ENCODE measurements around the gene NKAIN4.

Gene NKAIN4

DNA sequence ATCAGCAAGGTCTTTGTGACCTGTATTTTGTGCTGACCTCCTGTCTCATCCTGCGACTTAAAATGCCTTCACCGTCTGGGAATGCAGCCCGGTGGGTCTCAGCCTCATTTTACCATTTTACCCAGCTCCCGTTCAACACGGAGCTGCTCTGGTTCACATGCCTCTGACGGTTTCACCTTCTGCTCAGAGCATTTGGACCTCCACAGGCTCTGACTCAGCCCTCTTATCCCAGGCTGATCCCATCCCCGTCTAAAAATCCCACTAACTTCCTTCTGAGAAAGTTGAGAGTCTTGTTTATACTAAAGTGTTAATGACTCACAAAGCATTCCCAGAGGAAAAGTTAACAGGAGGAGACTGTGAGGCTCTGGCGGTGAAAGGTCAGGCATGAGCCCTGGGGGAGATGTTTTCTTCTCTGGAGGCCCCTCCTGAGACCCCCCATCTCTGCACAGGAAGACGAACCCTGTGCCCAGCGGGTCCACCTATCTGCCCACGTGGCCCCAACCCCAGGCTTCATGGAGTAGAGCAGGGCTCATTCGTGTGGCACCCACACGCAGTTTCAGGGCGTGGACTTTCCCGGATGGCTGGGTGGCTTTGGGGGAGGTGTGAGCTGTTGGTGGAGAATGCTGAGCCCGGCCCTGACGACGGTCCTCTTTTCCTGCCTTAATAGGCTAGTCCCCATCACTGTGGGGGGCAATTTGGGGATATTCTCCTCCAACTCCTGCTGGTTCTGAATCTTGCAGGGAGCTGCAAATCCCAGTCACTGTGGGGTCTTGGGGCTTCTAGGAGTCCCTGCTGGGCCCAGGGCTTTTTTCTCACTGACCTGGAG, 21.8 kb downstream of the NKAIN4 start:
- CTCF ChIA-PET: interaction anchor here (1.1 to 12.3 kb wide), 12 partner anchors 8 to 176 kb away, joined by 3 to 121 read pairs (median 4); partner anchors contain the start of gene YTHDF1
- H3K4me3 ChIP-seq (ENCODE audit: low read depth, low read length): no peak overlapping the region
- DNase-seq (ENCODE audit: low read depth, low spot score): peak; percentile 84
- TF ChIP-seq, protein P1, sequence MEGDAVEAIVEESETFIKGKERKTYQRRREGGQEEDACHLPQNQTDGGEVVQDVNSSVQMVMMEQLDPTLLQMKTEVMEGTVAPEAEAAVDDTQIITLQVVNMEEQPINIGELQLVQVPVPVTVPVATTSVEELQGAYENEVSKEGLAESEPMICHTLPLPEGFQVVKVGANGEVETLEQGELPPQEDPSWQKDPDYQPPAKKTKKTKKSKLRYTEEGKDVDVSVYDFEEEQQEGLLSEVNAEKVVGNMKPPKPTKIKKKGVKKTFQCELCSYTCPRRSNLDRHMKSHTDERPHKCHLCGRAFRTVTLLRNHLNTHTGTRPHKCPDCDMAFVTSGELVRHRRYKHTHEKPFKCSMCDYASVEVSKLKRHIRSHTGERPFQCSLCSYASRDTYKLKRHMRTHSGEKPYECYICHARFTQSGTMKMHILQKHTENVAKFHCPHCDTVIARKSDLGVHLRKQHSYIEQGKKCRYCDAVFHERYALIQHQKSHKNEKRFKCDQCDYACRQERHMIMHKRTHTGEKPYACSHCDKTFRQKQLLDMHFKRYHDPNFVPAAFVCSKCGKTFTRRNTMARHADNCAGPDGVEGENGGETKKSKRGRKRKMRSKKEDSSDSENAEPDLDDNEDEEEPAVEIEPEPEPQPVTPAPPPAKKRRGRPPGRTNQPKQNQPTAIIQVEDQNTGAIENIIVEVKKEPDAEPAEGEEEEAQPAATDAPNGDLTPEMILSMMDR (IDR thresholded peaks at IDR 0.05; ENCODE audit: insufficient read depth, low read length, missing control alignments): no peak
- POLR2A ChIA-PET: interaction anchor here (1.0 to 1.7 kb wide), 3 partner anchors 9 to 17 kb away, joined by 3 to 6 read pairs (median 4); no protein-coding TSS in a partner anchor

DNA sequence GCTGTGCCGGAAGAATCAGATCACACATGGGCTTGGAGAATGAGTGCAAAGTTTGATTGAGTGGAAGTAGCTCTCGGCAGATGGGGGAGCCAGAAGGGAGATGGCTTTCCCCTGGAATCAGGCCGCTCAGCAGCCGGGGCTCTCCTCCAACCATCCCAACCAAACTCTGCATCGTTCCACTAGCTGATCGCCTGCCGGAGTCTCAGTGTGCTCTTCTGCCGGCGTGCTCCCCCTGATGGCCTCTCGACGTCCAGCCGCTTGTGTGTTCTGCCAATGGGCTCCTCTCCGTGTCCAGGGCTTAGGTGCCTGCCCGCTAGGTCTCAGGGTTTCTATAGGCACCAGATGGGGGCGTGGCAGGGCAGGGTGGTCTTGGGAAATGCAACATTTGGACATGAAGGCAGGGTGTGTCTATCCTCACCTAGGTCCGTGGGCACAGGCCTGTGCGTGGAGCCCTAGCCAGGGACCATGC, 23.4 kb downstream of the NKAIN4 start:
- H3K4me3 ChIP-seq (ENCODE audit: low read depth, low read length): no peak overlapping the region
- POLR2A ChIA-PET: no interaction called here
- TF ChIP-seq, protein P1 (IDR thresholded peaks at IDR 0.05; ENCODE audit: insufficient read depth, low read length, missing control alignments): peak; percentile 79
- CTCF ChIA-PET: interaction anchor here (0.9 to 12.3 kb wide), 22 partner anchors 6 to 258 kb away, joined by 3 to 121 read pairs (median 6); partner anchors contain the start of gene ARFGAP1
- no peak for DNase-seq (ENCODE audit: low read depth, low spot score)

DNA sequence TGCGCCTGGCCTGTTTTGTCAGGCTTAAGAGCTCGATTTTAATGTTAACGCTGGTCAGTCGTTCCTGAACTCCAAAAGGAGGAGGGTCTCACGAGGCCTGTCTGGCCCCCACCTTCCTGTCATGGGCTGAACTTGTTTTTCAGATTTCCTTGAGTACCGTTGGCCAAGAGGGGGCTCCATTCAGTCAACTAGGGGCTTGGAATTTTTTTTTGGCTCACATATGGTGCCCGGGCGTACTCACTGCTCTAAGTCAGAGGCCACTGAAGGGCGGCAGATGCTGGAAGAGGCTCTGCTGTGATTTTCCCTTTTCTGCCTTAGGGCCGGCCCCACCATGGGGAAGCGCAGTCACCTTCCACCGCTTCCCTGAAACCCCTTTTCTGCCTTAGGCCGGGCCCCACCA, 25.5 kb downstream of the NKAIN4 start:
- H3K4me3 ChIP-seq (ENCODE audit: low read depth, low read length): no peak overlapping the region
- POLR2A ChIA-PET: no interaction called here
- CTCF ChIA-PET: interaction anchor here (2.5 to 6.9 kb wide), 4 partner anchors 8 to 24 kb away, joined by 9 to 79 read pairs (median 15); partner anchors contain the start of gene NKAIN4
- TF ChIP-seq, protein P1 (IDR thresholded peaks at IDR 0.05; ENCODE audit: insufficient read depth, low read length, missing control alignments): no peak
- DNase-seq (ENCODE audit: low read depth, low spot score): no peak

DNA sequence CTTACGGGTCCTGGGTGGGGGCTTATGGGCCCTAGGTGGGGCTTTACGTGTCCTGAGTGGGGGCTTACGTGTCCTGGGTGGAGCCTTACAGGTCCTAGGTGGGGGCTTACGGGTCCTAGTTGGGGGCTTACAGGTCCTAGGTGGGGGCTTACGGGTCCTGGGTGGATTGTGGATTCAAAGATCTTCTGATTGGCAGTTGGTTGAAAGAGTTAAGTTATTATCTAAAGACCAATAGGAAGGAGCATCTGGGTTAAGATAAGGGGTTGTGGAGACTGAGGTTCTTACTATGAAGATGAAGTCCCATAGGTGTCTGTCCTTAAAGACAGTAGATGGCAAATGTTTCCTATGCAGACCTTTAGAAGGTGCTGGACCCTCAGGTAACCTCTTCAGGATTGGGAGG, 27.0 kb downstream of the NKAIN4 start:
- no peak for DNase-seq (ENCODE audit: low read depth, low spot score)
- ChIA-PET POLR2A (no interaction called here), CTCF (interaction anchor here (3.8 to 6.9 kb wide), 2 partner anchors 9 to 26 kb away, joined by 17 to 79 read pairs; partner anchors contain the start of gene NKAIN4)
- TF ChIP-seq, protein P1 (IDR thresholded peaks at IDR 0.05; ENCODE audit: insufficient read depth, low read length, missing control alignments): no peak
- H3K4me3 ChIP-seq (ENCODE audit: low read depth, low read length): no peak overlapping the region

DNA sequence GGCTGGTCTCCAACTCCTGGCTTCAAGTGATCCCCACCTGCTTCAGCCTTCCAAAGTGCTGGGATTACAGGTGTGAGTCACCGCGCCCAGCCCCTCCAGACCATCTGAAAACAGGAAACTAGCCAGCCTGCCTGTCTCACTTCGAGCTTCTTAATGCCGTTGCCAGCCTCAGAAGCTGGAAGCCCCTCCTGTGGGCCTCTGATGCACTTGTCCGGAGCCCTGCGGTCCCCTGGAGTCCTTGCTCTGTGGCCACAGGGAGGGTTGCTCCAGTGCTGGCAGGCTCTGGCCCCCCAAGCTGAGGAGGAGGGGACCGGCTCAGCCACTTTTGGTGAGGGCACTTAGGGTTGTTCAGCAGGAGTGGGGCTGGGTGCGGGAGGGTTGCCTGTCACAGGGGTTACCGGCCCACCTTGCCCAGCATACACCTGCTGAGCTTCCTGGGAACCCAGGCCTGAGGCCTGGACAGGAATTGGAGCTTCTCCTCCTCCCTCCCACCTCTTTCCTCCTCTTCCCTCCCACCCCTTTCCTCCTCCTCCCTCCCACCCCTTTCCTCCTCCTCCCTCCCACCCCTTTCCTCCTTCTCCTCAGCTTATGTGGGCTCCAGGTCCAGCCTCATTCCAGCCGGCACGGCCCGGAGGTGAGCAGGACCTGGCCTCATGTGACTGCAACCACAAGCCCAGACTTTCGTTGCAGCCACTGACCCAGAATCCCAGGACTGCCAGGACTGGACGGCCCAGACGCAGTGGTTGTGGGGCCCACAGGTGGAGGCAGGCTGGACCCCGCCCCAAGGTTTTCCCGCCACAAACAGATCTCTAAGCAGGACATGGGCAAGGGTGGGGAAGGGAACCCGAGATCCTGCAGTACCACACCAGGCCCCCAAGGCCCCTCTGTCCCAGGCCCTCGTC, 28.0 kb downstream of the NKAIN4 start:
- TF ChIP-seq, protein P1 (IDR thresholded peaks at IDR 0.05; ENCODE audit: insufficient read depth, low read length, missing control alignments): no peak
- DNase-seq (ENCODE audit: low read depth, low spot score): no peak
- POLR2A ChIA-PET: no interaction called here
- CTCF ChIA-PET: interaction anchor here (0.9 to 6.9 kb wide), 9 partner anchors 9 to 156 kb away, joined by 3 to 142 read pairs (median 73); partner anchors contain the start of genes ARFGAP1, BIRC7, COL20A1 and NKAIN4
- no peak overlapping the region for H3K4me3 ChIP-seq (ENCODE audit: low read depth, low read length)

Data from AG04449 (cell line).